Measurements from ENCODE around the gene SLC17A8. TPM values are rescaled to one million over a fixed set of nuclear protein-coding genes. Genes with fewer than 3 reads are reported as not detected.

The SLC17A8 gene
- total and polyA plus RNA-seq, 2 donors (not counting 3 experiments of a cell fraction or from before 2014, with no cell fraction given) = not detected

DNA sequence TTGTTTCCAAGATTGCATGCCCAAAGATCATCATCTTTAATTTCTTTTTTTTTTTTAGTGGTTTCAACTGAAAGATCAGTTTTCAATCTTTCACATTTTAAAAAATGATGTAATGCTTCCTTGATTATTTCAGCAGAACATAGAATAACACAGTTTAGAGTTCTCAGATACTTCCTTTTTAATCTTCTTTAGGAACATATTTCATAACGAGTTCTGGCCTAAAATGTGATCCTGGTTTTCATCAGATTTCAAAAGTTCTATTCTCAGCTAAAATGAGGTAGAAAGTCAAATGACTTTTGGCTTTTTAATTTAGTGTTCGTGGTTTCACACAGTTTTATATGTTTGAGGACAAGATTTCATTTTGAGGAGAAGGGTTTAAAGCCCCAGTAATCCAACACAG, 76.8 kb downstream of the SLC17A8 start:
- no peak overlapping the region for H3K4me3 ChIP-seq (replicated peaks in 1 of 3; ENCODE audit: insufficient read depth in 1 of 3, low read depth in 1 of 3, low read length in 3 of 3)

More for the DNA sequence above, 76.8 kb downstream of the SLC17A8 start:
- dilution Hi-C loops (cut with MboI; ENCODE audit: extremely low pct_ligation_motif_present, low sequenced_read_pairs) (no loop called here), intact Hi-C loops (cut with micrococcal nuclease) (no loop called here)
- DNase-seq (ENCODE audit: low read depth, low spot score) = no peak
- ChIA-PET POLR2A (no interaction called here), CTCF (interaction anchor here (1.2 kb wide), 1 partner anchor 95 kb away, joined by 3 read pairs; no protein-coding TSS in a partner anchor)
- no peaks in the 10 kb centered on the region for H3K9me3 ChIP-seq (replicated peaks; ENCODE audit: control insufficient read depth, insufficient read depth, low read length)
- no peaks in the 10 kb centered on the region for H4K20me1 ChIP-seq (replicated peaks; ENCODE audit: control insufficient read depth, extremely low read depth, insufficient read depth, low read length)
- H2AFZ ChIP-seq (ENCODE audit: low read depth, low read length) = no peak overlapping the region
- FAIRE-seq = no peak
- H3K27ac ChIP-seq (ENCODE audit: insufficient read depth, low read depth, low read length) = no peak overlapping the region
- H3K79me2 ChIP-seq (ENCODE audit: control insufficient read depth, insufficient read depth, low read length) = no peaks in the 10 kb centered on the region
- TF ChIP-seq GATA2 (IDR thresholded peaks at IDR 0.05; ENCODE audit: insufficient read depth, insufficient read length, low read depth, low read length) (no peak), FOS (IDR thresholded peaks at IDR 0.05; ENCODE audit: borderline replicate concordance, insufficient read depth, low read length) (no peak), EZH2 (IDR thresholded peaks at IDR 0.05; ENCODE audit: borderline replicate concordance, low read depth, low read length, severe bottlenecking) (no peak), MYC (IDR thresholded peaks at IDR 0.05; ENCODE audit: low read depth, low read length) (no peak), POLR2AphosphoS5 (IDR thresholded peaks at IDR 0.05; ENCODE audit: insufficient read depth, low read depth, low read length) (no peak), JUN (IDR thresholded peaks at IDR 0.05; ENCODE audit: borderline replicate concordance, insufficient read depth, insufficient read length, low read depth) (no peak), POLR2A (IDR thresholded peaks at IDR 0.05; ENCODE audit: low read depth, low read length) (no peak)
- TF ChIP-seq, protein P1, sequence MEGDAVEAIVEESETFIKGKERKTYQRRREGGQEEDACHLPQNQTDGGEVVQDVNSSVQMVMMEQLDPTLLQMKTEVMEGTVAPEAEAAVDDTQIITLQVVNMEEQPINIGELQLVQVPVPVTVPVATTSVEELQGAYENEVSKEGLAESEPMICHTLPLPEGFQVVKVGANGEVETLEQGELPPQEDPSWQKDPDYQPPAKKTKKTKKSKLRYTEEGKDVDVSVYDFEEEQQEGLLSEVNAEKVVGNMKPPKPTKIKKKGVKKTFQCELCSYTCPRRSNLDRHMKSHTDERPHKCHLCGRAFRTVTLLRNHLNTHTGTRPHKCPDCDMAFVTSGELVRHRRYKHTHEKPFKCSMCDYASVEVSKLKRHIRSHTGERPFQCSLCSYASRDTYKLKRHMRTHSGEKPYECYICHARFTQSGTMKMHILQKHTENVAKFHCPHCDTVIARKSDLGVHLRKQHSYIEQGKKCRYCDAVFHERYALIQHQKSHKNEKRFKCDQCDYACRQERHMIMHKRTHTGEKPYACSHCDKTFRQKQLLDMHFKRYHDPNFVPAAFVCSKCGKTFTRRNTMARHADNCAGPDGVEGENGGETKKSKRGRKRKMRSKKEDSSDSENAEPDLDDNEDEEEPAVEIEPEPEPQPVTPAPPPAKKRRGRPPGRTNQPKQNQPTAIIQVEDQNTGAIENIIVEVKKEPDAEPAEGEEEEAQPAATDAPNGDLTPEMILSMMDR (IDR thresholded peaks at IDR 0.05; ENCODE audit: extremely low read depth in 1 of 2, insufficient read depth in 1 of 2, low read depth in 1 of 2, low read length in 2 of 2) = no peak
- TF ChIP-seq, protein P2, sequence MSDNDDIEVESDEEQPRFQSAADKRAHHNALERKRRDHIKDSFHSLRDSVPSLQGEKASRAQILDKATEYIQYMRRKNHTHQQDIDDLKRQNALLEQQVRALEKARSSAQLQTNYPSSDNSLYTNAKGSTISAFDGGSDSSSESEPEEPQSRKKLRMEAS (IDR thresholded peaks at IDR 0.05; ENCODE audit: insufficient read depth, insufficient read length) = no peak
- no peak overlapping the region for H3K4me2 ChIP-seq (ENCODE audit: insufficient read depth, low read length)
- H3K36me3 ChIP-seq (ENCODE audit: control insufficient read depth in 2 of 2, extremely low read depth in 1 of 2, insufficient read depth in 2 of 2, low read length in 2 of 2) = no peaks in the 10 kb centered on the region
- H3K4me1 ChIP-seq (ENCODE audit: control insufficient read depth, extremely low read depth, insufficient read depth, low read length) = no peaks in the 10 kb centered on the region
- H3K9me1 ChIP-seq (replicated peaks; ENCODE audit: control insufficient read depth, extremely low read depth, insufficient read depth, low read length) = no peaks in the 10 kb centered on the region
- H3K27me3 ChIP-seq (ENCODE audit: control insufficient read depth in 2 of 2, insufficient read depth in 2 of 2, low read length in 2 of 2) = no peaks in the 10 kb centered on the region
- H3K9ac ChIP-seq (replicated peaks; ENCODE audit: extremely low read depth, insufficient read depth, low read length) = no peak overlapping the region
- no TSS peak for BruUV-seq (replicated peaks)

Measured in endothelial cell of umbilical vein (primary cell).